GM18858 (cell line): Measurements from ENCODE around the gene LGALS4.
"Not testable (repeated sequence)": the region's sequence is repeated elsewhere in the genome, so short reads cannot be mapped to it uniquely, and the experiment has no call there.

Experiments used
- ATAC-seq: cut with Tn5 transposase; IDR thresholded peaks from one replicate; pipeline ENCODE4 v1.9.1; 2021; ENCODE audit not compliant: unreplicated experiment

The LGALS4 gene

DNA sequence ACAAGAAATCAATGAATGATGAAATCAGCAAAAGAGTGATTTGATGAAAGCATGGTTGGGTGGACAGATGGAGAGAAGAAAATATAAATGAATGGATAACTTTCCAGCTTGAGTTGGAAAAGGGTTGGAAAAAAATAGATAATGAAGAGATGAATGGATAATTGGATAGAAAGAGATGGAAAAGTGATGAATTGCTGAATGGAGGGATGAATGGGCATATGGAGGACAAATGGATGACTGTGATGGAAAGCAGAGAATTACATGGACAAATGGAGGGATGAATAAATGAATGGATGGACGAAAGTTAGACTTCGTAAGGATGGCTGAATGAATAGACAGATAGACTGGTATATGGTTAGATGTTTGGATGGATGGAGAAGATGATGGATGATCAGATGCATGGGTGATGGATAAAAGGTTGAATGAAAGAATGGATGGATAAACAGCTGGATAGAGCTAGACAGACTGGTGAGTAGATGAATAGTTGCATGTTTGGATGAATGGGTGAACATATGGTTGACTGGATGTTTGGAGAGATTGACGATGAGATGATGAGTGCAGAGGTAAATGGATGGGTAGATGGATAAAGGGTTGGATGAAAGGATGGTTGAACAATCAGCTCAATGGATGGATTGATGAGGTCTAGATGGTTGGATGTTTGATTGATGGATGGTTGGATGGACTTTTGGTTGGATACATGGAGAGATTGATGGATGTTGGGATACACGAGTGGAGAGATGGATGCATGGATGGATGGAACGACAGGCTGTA, 12.0 kb downstream of the LGALS4 start:
- no peak for ATAC-seq

DNA sequence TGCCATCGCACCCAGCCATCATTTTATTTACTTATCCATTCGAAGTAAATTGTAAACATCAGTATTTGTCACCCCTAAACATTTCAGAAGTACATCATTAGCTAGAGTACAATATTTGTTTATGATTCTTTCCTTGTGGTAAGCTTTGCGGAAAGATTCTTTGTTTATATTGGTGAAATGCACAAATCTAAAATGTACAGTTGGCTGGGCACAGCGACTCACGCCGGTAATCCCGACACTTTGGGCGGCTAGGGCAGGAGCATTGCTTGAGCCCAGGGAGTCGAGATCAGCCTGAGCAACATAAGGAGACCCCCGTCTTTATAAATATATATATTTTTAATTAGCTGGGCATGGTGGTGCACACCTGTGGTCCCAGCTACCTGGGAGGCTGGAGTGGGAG, 13.6 kb downstream of the LGALS4 start:
- ATAC-seq, result no peak

DNA sequence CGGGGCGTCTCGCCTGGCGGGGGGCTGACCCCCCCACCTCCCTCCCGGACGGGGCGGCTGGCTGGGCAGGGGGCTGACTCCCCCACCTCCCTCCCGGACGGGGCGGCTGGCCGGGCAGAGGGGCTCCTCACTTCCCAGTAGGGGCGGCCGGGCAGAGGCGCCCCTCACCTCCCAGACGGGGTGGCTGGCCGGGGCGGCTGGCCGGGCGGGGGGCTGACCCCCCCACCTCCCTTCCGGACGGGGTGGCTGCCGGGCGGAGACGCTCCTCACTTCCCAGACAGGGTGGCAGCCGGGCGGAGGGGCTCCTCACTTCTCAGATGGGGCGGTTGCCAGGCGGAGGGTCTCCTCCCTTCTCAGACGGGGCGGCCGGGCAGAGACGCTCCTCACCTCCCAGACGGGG, 15.0 kb downstream of the LGALS4 start:
- not testable (repeated sequence) for ATAC-seq

DNA sequence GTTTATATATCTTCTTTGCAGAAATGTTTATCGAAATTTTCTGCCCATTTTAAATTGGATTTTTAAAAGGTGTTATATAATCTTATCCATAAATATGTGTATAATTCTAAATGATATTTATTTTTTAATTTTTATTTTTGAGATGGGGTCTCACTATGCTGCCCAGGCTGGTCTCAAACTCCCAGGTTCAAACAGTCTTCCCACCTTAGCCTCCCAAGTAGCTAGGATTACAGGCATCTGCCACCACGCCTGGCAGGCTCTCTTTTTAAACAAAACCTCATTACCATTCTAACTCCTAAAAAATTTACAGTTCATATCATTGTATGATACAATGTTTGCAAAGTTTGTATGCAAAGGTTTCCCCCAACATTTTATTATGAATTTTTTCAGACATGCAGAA, 16.6 kb downstream of the LGALS4 start:
- ATAC-seq, result no peak

DNA sequence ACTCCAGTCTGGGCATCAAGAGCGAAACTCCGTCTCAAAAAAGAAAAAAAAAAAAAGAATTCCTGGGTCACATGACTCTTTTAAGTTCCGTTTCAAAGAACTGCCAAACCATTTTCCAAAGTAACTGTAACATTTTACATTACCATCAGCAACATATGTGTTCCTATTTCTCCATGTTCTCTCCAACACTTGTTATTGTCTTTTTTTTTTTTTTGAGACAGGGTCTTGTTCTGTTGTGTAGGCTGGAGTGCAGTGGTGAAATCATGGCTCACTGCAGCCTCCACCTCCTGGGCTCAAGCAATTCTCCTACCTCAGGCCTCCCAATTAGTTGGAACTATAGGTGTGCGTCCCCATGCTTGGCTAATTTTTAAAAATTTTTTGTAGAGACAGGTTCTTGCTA, 17.2 kb downstream of the LGALS4 start:
- ATAC-seq, result no peak

DNA sequence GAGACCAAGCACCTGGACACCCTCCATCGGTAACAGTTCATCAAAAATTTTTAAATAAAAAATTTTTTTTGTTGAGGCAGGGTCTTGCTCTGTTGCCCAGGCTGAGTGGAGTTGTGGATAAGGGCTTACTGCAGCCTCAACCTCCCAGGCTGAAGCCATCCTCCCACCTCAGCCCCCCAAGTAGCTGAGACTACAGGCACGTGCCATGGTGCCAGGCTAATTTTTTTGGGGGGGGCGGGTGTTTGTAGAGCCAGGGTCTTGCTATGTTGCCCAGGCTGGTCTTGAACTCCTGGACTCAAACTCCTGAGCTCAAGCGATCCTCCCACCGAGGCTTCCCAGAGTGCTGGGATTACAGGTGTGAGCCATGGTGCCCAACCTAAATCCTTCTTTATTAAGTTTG, 19.1 kb downstream of the LGALS4 start:
- no peak for ATAC-seq

DNA sequence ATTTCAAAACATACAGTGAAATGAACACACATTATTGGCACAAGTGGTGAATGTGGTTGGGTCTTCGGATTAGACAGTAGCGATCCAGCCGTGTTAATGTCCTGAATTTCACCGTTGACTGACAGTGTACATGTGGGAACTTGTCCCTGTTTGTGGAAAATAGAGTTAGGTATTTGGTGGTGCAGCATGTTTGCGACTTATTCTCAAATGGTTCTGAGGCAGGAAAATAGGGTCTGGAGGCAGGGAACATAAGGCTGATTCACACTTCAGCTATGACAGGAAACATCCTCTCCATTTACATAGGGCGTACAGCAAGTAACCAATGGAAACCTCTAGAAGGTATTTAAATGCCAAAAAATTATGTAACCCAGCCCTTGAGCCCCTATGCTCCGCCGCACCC, 19.6 kb downstream of the LGALS4 start:
- no peak for ATAC-seq

DNA sequence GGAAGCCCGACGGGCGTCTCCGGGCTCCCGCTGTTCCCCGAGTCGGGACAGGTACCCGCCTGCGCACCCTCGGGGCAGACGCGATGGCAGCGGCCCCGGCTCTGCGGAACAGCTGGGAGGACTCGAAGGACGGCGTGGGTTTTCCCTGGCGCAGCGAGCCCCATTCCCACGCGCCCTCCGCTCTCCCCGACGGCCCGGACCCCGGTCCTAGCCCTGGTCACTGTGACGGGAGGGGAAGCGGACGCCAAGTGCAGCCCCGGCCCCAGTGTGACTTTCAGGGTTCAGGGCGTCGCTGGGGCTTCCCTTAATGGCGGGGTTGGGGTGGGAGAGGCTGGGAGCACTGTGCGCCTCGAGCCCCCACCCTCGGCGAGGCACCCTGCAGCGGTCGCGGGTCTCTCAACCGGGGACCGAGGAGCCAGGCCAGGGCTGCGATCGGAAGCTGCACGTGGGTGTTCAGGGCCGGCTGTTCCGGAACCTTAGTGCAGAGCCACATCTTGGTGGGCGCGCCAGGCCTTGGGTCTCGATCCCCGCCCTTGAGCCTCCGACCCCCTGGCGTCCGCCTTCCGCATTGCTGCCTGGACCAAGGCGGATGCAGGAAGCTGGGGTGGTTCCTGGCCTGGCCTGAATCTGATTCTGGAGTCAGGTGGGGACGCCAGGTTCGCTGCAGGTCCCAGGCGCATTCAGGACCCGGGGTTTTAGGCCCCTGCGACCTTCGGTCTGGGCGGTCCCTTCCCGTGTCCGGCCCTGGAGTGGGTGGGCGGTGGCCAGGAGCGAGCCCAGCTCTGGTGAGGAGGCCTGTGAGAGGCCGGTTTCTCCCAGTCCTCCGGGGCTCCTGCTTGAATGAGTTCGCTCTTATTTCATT, 20.3 kb downstream of the LGALS4 start:
- no peak for ATAC-seq

DNA sequence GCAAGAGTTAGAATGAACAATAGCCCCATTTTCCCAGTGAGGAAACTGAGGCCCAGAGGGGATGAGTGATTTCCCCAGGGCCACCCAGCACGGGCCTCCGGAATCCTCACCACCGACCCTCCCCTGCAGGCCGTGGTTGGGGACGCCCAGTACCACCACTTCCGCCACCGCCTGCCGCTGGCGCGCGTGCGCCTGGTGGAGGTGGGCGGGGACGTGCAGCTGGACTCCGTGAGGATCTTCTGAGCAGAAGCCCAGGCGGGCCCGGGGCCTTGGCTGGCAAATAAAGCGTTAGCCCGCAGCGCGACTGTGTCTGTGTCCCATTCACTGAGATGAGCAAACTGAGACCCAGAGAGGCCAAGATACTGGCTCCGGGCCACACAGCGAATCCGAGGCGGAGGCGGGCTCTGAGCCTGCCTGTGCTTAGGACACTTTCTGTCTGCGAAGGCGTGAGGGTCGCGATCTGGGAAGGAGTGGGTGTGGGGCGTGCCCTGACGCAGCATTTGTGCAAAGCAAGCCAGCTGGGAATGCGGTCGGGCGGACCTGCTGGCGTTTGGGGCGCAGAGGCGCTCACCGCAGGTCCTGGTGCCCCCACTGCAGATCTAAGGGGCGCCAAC, 21.2 kb downstream of the LGALS4 start:
- ATAC-seq, result peak; percentile 49

DNA sequence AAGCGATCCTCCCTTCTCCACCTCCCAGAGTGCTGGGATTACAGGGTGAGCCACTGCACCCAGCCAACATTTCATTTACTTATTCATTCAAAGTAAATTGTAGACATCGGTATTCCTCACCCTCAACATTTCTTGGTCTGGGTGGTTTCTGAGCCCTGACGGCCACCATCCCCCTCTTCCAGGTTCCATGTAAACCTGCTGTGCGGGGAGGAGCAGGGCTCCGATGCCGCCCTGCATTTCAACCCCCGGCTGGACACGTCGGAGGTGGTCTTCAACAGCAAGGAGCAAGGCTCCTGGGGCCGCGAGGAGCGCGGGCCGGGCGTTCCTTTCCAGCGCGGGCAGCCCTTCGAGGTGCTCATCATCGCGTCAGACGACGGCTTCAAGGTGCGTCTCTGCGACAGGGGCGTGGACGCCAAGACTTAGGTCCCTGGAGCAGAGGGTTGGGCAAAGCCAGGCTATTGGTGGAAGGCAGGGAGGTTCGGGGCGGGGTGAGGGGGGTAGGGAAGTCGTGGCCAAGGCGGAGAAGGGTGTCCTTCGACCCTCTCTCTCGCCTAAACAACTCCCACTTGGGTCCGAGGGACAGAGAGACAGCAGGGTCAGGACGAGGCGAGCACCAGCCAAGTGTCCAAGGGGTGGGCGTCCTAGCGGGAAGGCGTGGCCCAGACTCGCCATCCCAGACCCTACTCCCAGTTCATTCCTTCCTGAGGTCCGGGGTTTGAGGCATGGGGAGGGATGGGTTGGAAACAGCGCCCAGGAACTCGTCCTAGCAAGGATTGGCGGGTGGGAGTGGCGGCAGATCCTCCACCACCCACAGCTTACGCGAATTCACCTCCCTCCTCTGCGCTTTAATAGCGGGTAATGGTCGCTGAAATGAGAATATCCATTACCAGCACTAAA, 22.0 kb downstream of the LGALS4 start:
- ATAC-seq, result not testable (repeated sequence)

DNA sequence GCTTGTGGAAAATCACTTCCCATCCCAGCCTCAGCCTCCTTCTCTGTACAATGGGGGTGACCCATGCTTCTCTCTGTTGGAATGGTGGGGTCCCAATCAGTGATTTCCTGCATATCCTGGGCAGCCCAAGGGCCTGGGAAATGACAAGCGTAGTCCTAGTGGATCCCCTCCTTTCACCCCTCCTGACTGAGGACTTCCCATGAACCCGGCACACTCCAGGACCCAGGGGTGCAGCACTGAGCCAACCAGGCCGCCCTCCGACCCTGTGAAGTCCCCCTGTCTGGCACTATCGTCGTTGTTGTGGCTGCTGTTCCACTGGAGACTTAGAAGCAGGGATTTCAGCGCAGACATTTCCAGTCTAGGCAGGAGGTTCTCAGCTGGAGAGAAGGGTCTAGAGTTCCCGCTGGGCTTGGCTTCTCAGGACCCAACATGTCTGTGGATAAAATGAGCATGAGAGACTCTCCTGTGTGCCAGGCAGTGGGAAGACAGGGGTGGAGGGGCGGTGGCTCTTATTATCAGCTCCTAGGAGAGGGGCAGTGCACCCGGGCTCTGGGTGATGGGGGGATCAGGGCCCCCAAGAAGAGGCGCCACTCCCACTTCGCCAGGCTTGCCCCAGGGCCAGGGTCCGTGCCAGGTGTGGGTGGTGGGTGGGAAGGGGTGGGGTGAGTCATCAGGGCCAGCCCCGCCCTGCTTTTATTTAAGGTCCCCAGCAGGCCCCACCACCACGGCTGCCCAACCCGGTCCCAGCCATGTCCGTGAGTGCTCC, 24.1 kb downstream of the LGALS4 start, which contains the start of gene LGALS7B:
TSS of gene LGALS7B (plus strand) at position 723 of the 766 bp plus-strand sequence. CDS start at position 750, 27 bp downstream.
- no peak for ATAC-seq

DNA sequence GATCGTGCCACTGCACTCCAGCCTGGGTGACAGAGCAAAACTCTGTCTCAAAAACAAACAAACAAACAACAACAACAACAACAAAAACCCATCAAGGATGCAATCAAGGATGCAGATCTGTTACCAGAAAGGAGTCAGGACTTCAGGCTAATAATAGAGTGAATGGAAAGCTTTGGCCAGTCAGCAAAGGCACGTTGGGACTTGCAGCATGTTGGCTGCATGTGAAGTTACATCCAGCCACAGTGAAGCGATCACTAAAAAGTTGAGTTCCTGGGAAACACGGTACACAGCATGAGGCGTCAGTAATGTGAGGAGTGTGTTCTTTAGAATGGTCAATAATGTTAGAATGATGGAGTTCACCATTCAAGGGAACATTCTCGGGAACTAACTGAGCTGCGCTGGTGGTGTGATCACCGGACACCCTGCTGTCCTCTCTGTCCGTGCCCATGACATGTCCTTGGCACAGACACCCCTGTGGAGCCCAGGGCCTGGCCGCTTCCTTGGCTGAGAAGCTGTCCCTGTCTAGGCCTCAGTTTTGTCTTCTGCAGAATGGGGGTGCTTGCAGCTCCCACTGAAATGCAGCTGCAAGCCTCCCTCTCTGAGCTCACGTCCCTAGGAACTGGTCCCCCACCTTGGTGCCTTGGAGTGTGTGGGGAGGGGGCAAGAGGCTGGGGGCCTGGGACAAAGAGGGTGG, 26.0 kb downstream of the LGALS4 start:
- ATAC-seq, result no peak

DNA sequence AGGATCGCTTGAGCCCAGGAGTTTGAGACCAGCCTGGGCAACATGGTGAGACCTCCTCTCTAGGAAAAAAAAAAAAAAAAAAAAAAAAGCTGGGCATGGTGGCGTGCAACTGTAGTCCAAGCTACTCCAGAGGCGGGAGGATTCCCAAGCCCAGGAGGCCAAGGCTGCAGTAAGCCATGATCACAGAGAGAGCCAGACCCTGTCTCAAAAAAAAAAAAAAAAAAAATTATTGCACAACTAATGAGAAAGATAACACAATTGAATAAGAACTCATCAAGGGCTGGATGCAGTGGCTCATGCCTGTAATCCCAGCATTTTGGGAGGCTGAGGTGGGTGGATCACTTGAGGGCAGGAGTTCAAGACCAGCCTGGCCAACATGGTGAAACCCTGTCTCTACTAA, 26.7 kb downstream of the LGALS4 start:
- ATAC-seq, result not testable (repeated sequence)

DNA sequence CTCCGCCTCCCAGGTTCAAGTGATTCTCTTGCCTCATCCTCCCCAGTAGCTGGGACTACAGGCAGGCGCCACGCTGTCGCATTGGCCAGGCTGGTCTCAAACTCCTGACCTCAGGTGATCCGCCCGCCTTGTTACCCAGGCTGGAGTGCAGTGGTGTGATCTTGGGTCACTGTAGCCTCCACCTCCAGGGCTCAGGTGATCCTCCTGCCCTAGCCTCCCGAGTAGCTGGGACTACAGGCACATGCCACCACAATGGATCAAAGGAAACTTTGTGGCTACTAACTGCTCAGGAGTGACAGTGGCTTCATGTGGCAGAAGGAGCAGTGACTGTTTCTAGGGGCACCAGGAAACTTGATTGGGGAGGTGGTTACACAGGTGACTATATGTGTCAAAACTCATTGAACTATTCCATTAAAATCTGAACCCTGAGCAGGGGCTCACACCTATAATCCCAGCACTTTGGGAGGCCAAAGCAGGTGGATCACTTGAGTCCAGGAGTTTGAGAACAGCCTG, 27.5 kb downstream of the LGALS4 start:
- no peak for ATAC-seq

DNA sequence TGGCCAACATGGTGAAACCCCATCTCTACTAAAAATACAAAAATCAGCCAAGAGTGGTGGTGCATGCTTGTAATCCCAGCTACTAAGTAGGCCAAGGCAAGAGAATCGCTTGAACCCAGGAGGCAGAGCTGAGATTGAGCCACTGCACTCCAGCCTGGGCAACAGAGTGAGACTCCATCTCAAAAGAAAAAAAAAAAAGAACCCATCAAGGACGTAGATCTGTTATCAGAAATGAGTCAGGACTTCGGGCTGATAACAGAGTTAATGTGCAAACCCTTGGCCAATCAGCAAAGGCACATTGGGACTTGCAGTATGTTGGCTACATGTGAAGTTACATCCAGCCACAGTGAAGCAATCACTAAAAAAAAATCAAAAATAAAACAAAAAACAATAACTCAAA, 28.5 kb downstream of the LGALS4 start:
- no peak for ATAC-seq

DNA sequence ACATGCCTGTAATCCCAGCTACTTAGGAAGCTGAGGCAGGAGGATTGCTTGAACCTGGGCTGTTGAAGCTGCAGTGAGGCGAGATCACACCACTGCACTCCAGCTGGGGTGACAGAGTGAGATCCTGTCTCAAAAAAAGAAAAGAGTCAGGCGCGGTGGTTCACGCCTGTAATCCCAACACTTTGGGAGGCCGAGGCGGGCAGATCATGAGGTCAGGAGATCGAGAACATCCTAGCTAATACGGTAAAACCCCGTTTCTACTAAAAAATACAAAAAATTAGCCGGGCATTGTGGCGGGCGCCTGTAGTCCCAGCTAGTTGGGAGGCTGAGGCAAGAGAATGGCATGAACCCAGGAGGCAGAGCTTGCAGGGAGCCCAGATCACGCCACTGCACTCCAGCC, 30.5 kb downstream of the LGALS4 start:
- not testable (repeated sequence) for ATAC-seq

DNA sequence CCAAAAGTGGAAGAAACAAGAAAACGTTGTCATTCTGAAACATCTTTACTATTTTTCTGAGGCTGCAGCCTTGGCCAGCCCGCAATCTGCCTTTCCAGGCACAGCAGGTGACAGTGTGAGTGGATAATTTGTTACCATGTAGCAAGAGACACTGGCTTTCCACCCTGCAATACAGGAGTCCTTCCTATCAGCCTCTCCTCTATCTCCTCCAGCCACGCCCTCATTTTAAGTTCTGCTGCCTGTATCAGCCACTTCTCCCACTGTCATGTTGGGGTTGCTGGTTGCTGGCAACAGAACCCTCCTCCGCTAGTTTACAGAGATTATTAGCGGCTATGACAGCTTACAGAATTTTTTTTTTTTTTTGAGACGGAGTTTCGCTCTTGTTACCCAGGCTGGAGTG, 31.7 kb downstream of the LGALS4 start:
- no peak for ATAC-seq

DNA sequence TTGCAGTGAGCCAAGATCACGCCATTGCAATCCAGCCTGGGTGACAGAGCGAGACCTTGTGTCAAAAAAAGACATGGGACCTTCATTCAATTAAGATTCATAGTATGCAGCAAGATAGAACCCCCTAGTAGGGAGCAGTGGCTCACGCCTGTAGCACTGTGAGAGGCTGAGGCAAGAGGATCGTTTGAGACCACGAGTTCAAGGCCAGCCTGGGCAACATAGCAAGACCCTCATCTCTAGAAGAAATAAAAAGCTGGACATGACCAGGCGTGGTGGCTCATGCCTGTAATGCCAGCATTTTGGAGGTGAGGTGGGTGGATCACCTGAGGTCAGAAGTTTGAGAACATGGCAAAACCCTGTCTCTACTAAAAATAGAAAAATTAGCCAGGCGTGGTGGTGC, 32.3 kb downstream of the LGALS4 start:
- no peak for ATAC-seq

DNA sequence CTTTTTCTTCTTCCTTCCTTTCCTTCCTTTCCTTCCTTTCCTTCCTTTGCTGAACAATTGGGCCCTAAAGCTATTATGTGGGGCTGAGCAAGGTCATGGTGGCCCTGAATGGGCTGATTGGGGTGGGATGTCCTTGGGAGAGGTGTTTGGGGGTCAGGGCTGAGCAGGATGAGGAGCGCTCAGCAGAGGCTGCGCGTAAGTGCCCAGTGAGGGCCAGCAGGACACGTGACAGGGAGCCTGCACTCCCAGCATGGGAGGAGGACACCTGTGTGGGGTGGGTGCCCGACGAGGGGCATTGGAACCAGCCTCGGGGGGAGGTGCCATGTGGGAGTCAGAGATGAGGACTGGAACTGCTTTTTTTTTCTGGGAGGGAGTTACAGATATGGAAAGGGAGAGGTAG, 34.0 kb downstream of the LGALS4 start:
- ATAC-seq, result no peak
